Ovary (tissue), 3 donors: ENCODE results near the gene SLIT3.

Source experiments
- CTCF ChIP-seq, 3 donors: fragments of 450-650 bp in 2 of 3; fragments of 200-600 bp in 1 of 3; IDR thresholded peaks; one replicate each; pipeline versions ENCODE4 v1.5.1 to v1.8.0; 2016 to 2022; ENCODE audit warnings: antibody characterized with exemption in 3 of 3, mild to moderate bottlenecking in 1 of 3
- EP300 ChIP-seq: sonication (generic); formaldehyde crosslinking; IDR thresholded peaks from one replicate; pipeline ENCODE4 v1.6.1; 2017; ENCODE audit warnings: antibody characterized with exemption
- POLR2A ChIP-seq: fragments of 450-650 bp; IDR thresholded peaks from one replicate; pipeline ENCODE4 v1.6.1; 2017; ENCODE audit warnings: antibody characterized with exemption, mild to moderate bottlenecking, moderate library complexity
- donor health status: DM: no; HTN: no; CAD: no.

- no peak for TF ChIP-seq EP300
- TF ChIP-seq POLR2A: no peak
- TF ChIP-seq CTCF (IDR thresholded peaks at IDR 0.05): no peak
Observed at GRCh38 chr5:168790671-168791250, 510.2 kb downstream of the SLIT3 start.
